K562 (cell line): Measurements from ENCODE around the gene GLRX2.

ENCODE experiments used
- ATF1 ChIP-seq, 2 experiments: fragments of 450-650 bp in 1 of 2; IDR thresholded peaks; 2 replicates each; pipeline ENCODE4 v1.6.1; 2016; ENCODE audit warnings: missing compliant biosample characterization in 1 of 2, missing genetic modification characterization in 1 of 2
- ZNF143 ChIP-seq: sonication (generic); formaldehyde crosslinking; IDR thresholded peaks from 2 replicates; pipeline ENCODE4 v1.9.0; 2022; ENCODE audit warnings: mild to moderate bottlenecking, missing genetic modification reagents
- TF ChIP-seq, protein P1 (sequence below), 2 experiments: fragments of 450-650 bp in 1 of 2; sonication (generic) in 1 of 2; formaldehyde crosslinking in 1 of 2; IDR thresholded peaks; 2 replicates each; pipeline versions ENCODE4 v1.7.1 to v1.9.0; 2016 to 2022; ENCODE audit warnings: inconsistent platforms in 1 of 2, mild to moderate bottlenecking in 1 of 2, missing genetic modification reagents in 1 of 2
- TF ChIP-seq, protein P2 (sequence below): fragments of 450-650 bp; IDR thresholded peaks from one replicate; pipeline ENCODE4 v1.6.1; 2018; ENCODE audit warnings: mild to moderate bottlenecking, moderate library complexity; ENCODE audit not compliant: partially characterized antibody

DNA sequence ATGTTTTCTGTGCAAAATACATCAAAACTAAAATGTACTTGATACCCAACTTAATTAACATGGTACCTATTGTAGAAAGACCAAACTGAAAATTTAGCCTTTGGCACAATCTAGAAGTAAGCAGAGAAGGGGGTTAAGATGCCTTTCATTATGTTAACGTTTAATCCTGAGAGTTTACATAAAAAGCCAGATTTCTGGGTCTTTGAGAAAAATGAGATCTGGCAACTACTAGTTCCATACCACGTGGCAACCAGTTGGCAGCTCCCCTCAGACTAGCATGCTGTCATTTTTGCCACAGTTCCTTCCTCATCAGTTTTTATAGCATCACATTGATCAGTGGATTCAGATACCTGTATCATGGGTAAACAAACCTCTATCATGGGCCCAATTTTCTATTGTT is 44.3 kb downstream of the GLRX2 start:
- TF ChIP-seq ZNF143 (no peak), ATF1 (CRISPR knock-in tag; IDR thresholded peaks at IDR 0.05) (no peak), ATF1 (tag; IDR thresholded peaks at IDR 0.05) (no peak)
- TF ChIP-seq, protein P1, sequence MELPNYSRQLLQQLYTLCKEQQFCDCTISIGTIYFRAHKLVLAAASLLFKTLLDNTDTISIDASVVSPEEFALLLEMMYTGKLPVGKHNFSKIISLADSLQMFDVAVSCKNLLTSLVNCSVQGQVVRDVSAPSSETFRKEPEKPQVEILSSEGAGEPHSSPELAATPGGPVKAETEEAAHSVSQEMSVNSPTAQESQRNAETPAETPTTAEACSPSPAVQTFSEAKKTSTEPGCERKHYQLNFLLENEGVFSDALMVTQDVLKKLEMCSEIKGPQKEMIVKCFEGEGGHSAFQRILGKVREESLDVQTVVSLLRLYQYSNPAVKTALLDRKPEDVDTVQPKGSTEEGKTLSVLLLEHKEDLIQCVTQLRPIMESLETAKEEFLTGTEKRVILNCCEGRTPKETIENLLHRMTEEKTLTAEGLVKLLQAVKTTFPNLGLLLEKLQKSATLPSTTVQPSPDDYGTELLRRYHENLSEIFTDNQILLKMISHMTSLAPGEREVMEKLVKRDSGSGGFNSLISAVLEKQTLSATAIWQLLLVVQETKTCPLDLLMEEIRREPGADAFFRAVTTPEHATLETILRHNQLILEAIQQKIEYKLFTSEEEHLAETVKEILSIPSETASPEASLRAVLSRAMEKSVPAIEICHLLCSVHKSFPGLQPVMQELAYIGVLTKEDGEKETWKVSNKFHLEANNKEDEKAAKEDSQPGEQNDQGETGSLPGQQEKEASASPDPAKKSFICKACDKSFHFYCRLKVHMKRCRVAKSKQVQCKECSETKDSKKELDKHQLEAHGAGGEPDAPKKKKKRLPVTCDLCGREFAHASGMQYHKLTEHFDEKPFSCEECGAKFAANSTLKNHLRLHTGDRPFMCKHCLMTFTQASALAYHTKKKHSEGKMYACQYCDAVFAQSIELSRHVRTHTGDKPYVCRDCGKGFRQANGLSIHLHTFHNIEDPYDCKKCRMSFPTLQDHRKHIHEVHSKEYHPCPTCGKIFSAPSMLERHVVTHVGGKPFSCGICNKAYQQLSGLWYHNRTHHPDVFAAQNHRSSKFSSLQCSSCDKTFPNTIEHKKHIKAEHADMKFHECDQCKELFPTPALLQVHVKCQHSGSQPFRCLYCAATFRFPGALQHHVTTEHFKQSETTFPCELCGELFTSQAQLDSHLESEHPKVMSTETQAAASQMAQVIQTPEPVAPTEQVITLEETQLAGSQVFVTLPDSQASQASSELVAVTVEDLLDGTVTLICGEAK (IDR thresholded peaks at IDR 0.05) = no peak
- TF ChIP-seq, protein P1 (CRISPR knock-in tag; IDR thresholded peaks at IDR 0.05) = no peak
- TF ChIP-seq, protein P2, sequence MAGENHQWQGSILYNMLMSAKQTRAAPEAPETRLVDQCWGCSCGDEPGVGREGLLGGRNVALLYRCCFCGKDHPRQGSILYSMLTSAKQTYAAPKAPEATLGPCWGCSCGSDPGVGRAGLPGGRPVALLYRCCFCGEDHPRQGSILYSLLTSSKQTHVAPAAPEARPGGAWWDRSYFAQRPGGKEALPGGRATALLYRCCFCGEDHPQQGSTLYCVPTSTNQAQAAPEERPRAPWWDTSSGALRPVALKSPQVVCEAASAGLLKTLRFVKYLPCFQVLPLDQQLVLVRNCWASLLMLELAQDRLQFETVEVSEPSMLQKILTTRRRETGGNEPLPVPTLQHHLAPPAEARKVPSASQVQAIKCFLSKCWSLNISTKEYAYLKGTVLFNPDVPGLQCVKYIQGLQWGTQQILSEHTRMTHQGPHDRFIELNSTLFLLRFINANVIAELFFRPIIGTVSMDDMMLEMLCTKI = no peak
